RWPE2 (cell line): ENCODE measurements around the gene CYP1A2.
"Not testable (repeated sequence)": the region's sequence is repeated elsewhere in the genome, so short reads cannot be mapped to it uniquely, and the experiment has no call there.

Source experiments
- ATAC-seq: fragments of 200-7000 bp; cut with Tn5 transposase; 3 replicates; pipeline ENCODE4 v1.9.1; 2021; ENCODE audit warnings: low read depth
- DNase-seq: peaks from one replicate; pipeline ENCODE4 v3.0.0-alpha.2; 2020; ENCODE audit warnings: low spot score
- H3K27ac ChIP-seq: fragments of 450-650 bp; 2 replicates; pipeline ENCODE4 v1.5.1; 2017; ENCODE audit warnings: mild to moderate bottlenecking; ENCODE audit not compliant: poor library complexity, severe bottlenecking
- H3K27me3 ChIP-seq: fragments of 250-450 bp; sonication (Bioruptor Pico); 2 replicates; pipeline ENCODE4 v1.5.1; 2021; ENCODE audit warnings: mild to moderate bottlenecking, moderate library complexity; ENCODE audit not compliant: insufficient read depth, poor library complexity, severe bottlenecking
- H3K36me3 ChIP-seq: fragments of 250-450 bp; sonication (Bioruptor Pico); 2 replicates; pipeline ENCODE4 v1.5.1; 2020; ENCODE audit warnings: low read depth, mild to moderate bottlenecking, moderate library complexity
- H3K4me1 ChIP-seq: fragments of 250-450 bp; sonication (Bioruptor Pico); 2 replicates; pipeline ENCODE4 v1.5.1; 2021; ENCODE audit warnings: mild to moderate bottlenecking, moderate library complexity; ENCODE audit not compliant: insufficient read depth, poor library complexity, severe bottlenecking
- H3K4me3 ChIP-seq: fragments of 250-450 bp; sonication (Bioruptor Pico); 2 replicates; pipeline ENCODE4 v1.5.1; 2021; ENCODE audit warnings: mild to moderate bottlenecking, moderate library complexity; ENCODE audit not compliant: severe bottlenecking
- H3K9me3 ChIP-seq: fragments of 250-450 bp; sonication (Bioruptor Pico); 2 replicates; pipeline ENCODE4 v1.5.1; 2021; ENCODE audit warnings: mild to moderate bottlenecking, moderate library complexity; ENCODE audit not compliant: severe bottlenecking
- TF ChIP-seq, protein P1 (sequence below): fragments of 450-650 bp; IDR thresholded peaks from one replicate; pipeline ENCODE4 v1.5.1; 2017; ENCODE audit warnings: mild to moderate bottlenecking, moderate library complexity; ENCODE audit not compliant: poor library complexity, severe bottlenecking

CYP1A2 gene

DNA sequence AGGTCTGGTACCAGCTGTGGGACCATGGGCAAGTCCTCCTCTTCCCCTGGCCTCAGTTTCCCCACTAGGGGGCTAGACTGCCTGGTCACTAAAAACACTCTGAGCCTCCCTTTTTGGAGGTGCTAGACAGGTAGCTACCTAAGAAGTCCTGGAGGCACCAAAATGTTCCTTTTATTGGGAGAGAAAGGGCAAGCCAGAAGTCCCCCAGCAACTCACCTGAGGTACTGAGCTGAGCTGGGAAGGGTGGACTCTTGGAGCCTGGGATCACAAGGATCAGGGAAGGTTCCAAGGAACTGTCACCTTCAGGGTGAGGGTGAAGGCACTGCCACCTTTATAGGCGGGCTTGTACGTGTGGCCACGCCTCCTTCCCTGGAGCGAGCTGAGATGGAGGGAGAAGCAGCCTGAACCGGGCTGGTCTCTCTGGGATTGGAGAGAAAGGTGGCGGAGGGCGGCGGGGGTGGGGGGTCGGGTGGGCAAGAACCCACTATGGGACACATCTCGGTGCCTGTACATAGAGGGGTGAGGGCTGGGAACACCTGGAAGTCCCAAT, 23.3 kb upstream of the CYP1A2 start, which contains the start of gene CYP1A1:
TSS of gene CYP1A1 (minus strand) at position 304 of the 550 bp plus-strand sequence. CDS start 2,431 bp downstream, outside the sequence.
- Histone ChIP-seq H3K4me1 (no peaks in the 10 kb centered on the region), H3K36me3 (no peaks in the 10 kb centered on the region), H3K4me3 (peak within 1 kb of the TSS; percentile 47), H3K27me3 (peaks cover 10% of the 10 kb centered on the region), H3K27ac (no peak within 1 kb of the TSS), H3K9me3 (no peaks in the 10 kb centered on the region)
- TF ChIP-seq, protein P1, sequence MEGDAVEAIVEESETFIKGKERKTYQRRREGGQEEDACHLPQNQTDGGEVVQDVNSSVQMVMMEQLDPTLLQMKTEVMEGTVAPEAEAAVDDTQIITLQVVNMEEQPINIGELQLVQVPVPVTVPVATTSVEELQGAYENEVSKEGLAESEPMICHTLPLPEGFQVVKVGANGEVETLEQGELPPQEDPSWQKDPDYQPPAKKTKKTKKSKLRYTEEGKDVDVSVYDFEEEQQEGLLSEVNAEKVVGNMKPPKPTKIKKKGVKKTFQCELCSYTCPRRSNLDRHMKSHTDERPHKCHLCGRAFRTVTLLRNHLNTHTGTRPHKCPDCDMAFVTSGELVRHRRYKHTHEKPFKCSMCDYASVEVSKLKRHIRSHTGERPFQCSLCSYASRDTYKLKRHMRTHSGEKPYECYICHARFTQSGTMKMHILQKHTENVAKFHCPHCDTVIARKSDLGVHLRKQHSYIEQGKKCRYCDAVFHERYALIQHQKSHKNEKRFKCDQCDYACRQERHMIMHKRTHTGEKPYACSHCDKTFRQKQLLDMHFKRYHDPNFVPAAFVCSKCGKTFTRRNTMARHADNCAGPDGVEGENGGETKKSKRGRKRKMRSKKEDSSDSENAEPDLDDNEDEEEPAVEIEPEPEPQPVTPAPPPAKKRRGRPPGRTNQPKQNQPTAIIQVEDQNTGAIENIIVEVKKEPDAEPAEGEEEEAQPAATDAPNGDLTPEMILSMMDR, result no peak
- DNase-seq (no peak), ATAC-seq (peak; percentile 60)

DNA sequence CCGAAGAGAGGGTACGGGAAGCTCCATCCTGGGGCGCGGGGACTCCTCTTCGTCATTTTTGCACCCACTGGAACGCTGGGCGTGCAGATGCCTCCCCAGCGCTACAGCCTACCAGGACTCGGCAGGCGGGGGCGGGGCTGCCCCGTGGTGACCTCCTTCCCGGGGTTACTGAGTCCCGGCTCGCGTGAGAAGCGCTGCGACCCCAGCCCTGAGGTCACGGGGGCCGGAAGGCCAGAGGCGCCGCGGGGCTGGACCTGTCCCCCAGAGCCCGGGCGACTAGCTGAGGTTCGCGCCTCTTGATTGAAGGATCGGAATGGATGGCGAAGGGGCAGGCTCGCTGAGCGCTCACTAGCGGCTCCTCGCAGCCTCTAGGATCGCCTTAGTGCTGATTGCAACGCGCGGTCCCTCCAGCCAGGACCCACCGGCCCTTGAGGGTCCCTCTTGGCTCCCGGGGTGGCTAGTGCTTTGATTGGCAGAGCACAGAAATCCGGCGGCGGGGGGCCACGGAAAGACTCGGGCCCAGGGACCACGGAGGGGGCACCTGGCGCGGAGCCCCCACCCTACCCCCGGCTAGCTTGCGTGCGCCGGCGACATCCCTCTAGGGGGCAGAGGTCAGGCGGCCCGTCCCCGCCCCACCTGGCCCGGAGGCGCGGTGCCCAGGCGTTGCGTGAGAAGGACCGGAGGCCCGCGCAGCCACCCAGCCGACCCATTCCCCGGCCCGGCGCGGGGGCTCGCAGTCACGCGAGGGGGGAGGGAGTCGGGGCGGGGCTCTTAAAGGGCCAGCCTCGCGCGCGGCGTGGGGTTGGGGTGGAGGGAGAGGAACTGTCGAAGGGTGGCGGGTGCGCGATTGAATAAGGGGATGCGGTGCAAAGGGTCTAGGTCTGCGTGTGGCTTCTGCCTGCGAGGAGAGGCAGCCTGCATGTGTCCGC, 22.5 kb upstream of the CYP1A2 start:
- Histone ChIP-seq H3K36me3 (no peaks in the 10 kb centered on the region), H3K9me3 (no peaks in the 10 kb centered on the region), H3K27ac (no peak overlapping the region), H3K27me3 (peaks cover 10% of the 10 kb centered on the region), H3K4me1 (no peaks in the 10 kb centered on the region), H3K4me3 (peak overlapping the region; percentile 47)
- DNase-seq (no peak), ATAC-seq (peak; percentile 67)
- TF ChIP-seq, protein P1, result peak; percentile 32

DNA sequence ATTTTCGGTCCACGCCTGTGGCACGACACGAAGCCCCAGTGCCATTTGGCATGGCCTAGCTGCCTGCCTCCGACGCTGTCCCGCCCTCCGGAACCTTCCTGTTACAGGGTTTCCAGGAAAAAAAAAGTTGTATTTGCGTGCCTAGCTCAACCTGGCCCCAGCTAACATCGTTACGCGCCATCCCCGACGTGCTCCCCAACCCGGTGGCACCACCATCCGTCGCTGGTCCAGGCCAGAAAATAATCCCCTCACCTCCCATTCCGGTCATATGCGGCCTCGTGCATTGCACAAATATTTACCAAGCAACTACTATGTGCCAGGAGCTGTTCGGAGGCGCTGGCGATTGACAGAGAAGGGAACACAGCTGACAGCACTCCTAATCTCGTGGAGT, 21.9 kb upstream of the CYP1A2 start:
- TF ChIP-seq, protein P1, result no peak
- Histone ChIP-seq H3K27ac (no peak overlapping the region), H3K4me3 (peak overlapping the region; percentile 47), H3K4me1 (no peaks in the 10 kb centered on the region), H3K27me3 (peaks cover 10% of the 10 kb centered on the region), H3K36me3 (no peaks in the 10 kb centered on the region), H3K9me3 (no peaks in the 10 kb centered on the region)
- DNase-seq (no peak), ATAC-seq (no peak)

DNA sequence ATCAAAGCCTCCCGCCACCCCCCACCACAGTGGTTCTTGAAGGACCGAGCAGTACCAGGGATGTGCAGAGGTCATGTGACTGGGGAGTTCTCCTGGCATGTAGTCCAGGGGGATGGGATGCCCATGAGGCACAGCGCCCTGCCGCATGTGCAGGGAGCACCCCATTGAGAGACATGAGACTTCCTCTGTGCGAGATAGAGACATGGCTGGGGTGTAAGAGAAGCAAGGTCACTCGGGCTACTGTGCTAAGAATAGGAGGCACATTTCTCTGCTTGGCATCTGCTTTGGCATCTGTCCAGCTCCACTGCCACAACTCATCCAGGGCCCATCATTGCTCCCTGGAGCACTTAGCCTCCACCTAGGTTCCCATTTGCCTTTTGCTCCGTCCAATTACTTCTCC, 20.9 kb upstream of the CYP1A2 start:
- TF ChIP-seq, protein P1, result no peak
- H3K27ac ChIP-seq, result no peak overlapping the region
- no peaks in the 10 kb centered on the region for H3K4me1 ChIP-seq
- H3K4me3 ChIP-seq, result no peak overlapping the region
- no peak for ATAC-seq
- peaks cover 10% of the 10 kb centered on the region for H3K27me3 ChIP-seq
- H3K9me3 ChIP-seq, result no peaks in the 10 kb centered on the region
- peak; percentile 38 for DNase-seq
- no peaks in the 10 kb centered on the region for H3K36me3 ChIP-seq

DNA sequence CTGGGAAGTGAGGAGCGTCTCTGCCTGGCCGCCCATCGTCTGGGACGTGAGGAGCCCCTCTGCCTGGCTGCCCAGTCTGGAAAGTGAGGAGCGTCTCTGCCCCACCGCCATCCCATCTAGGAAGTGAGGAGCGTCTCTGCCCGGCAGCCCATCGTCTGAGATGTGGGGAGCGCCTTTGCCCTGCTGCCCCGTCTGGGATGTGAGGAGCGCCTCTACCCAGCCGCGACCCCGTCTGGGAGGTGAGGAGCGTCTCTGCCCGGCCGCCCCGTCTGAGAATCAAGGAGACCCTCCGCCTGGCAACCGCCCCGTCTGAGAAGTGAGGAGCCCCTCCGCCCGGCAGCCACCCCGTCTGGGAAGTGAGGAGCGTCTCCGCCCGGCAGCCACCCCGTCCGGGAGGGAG, 19.9 kb upstream of the CYP1A2 start:
- not testable (repeated sequence) for H3K4me3 ChIP-seq, ATAC-seq, H3K9me3 ChIP-seq, H3K27ac ChIP-seq, H3K27me3 ChIP-seq, H3K4me1 ChIP-seq, H3K36me3 ChIP-seq
- peak; percentile 55 for DNase-seq

DNA sequence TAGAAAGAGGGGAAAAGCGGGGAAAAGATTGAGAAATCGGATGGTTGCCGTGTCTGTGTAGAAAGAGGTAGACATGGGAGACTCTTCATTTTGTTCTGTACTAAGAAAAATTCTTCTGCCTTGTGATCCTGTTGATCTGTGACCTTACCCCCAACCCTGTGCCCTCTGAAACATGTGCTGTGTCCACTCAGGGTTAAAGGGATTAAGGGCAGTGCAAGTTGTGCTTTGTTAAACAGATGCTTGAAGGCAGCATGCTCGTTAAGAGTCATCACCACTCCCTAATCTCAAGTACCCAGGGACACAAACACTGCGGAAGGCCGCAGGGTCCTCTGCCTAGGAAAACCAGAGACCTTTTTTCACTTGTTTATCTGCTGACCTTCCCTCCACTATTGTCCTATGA, 19.3 kb upstream of the CYP1A2 start:
- H3K36me3 ChIP-seq, H3K27me3 ChIP-seq, H3K9me3 ChIP-seq, H3K4me1 ChIP-seq, H3K4me3 ChIP-seq, H3K27ac ChIP-seq, ATAC-seq, DNase-seq: not testable (repeated sequence)
